NCI-H460 (cell line): Measurements from ENCODE around the gene CD28. TPM values are rescaled to one million over a fixed set of nuclear protein-coding genes. Genes with fewer than 3 reads are reported as not detected.

ENCODE experiments used
- DNase-seq: peaks from one replicate; pipeline ENCODE4 v3.0.0-alpha.2; 2016; ENCODE audit warnings: low read depth; ENCODE audit errors: extremely low read depth
- total RNA-seq: library from RNA; depleted of rRNA; stranded (reverse); fragments of >200 nt; shearing (Covaris generic); gene quantifications from 2 replicates; pipeline ENCODE4 v1.2.3, GENCODE V29; 2014

Gene CD28
- total RNA-seq, 1 experiment from 2014 or later = not detected

DNA sequence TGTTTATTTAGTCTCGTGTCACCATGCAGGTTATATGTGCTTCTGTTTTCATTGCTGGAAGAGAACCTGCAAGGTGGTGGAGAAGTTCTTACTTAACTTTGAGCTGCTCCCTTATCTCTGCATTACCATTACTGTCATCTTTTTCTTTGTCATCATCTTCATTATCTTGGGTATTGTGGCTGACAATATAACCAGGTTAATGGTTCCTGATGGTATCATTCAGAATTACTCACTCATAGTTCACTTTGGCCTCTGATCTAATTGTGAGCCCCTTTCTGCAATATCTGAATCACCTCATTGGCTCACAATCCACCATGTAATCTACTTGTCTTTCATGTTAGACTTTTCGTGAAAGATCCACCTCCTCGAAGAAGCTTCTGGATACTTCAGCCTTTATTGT, 5.0 kb downstream of the CD28 start:
- DNase-seq = no peak

DNA sequence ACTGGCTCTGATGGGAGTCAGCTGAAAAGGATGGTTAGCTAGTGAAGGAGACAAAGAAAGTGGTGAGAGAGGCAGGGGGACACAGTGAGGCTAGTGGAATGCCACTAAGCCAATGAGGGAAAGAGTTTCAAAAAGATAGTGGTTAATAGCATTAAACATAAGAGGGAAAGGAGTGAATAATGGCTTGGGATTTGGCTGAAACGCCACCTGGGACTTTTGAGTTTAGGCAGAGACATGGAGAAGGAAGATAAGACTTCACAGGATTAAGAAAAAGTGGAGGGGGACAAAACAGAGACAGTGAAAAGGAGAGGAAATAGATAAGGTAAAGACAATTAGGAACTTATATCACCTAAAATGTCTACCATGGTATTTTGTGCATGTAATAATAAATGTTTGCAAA, 6.9 kb downstream of the CD28 start:
- DNase-seq = no peak

GRCh38 chr2:203714112-203714511, 7.7 kb downstream of the CD28 start:
- DNase-seq = no peak

DNA sequence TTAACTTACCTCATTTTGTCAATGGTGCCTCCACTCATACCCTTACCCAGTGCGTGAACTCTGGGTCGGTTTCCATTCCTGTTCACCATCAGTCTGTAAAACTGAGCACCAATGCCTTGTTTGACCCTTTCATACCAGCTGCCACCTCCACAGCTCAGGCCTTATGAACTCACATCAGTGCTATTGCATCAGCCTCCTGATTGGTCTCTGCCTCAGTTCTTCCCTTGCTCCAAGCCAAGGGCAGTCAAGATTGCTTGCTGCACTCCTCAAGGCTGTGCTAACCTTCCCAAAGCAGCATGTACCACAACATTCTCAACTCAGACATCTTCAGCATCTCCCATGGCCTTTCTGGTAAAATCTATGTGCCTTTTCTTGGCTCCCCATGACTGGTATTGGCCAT, 9.3 kb downstream of the CD28 start:
- DNase-seq = no peak

DNA sequence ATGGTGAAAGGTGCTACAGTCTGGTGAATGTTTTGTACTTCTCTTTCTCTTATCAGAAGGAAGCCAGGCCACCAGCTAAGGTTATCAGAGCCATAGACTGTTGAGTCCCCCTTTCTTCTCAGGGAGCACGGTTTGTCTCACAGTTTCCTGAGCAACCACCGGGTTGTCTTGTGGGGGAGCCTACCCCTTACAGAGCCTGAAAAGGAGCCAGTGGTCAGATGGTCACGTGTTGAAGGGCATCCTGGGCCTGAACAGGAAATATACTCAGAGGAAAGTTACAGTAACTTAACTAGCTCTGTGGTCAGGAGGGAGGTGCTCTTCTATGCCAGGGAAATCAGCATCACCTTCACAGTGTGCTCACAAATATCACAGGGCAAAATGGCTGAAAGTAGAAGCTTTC, 11.6 kb downstream of the CD28 start:
- no peak for DNase-seq

DNA sequence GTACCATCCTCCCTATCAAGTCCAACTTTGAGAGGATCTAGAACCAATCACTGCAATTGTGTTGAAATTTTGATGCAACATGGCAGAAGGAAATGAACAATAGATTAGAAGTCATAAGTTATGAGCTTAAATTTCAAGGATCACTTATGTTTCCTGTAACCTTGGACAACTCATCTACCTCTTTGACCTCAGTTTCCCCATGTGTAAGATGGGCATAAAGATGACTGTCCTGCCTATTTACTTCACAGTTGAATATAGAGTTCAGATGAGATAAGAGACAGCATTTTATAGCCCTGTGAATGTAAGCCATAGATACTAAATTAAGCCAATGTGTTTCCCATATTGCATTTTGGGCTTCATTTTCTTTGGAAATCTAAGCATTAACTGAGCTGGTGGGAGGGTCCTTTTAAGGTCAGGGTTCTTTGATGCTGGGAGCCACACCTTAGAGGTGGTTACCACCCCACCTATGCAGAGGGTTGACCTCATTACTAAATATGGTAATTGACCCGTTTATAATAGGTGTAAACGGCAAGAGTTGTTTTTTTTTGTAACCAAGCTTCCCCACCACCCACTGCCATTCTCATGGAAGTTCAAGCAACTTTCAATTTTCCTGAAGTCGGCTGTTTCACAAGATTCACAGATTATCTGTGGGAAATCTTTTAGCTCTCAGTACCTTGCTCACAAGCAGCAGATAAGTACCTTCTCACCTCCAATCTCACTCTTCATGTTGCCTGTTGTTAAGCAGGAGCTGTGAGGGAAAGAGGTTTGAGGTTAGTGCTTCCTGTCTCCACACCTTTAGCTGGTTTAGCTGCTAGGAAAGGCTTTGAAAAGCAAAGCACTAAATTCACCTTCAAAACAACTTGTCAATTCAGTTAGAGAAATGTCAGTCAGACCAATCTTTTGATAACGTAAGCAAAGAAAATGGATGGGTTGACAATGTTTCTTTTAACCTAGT, 13.3 kb downstream of the CD28 start:
- no peak for DNase-seq

- no peak for DNase-seq
Observed at GRCh38 chr2:203720915-203721672, 14.7 kb downstream of the CD28 start.

- no peak for DNase-seq
Observed at GRCh38 chr2:203721781-203722300, 15.4 kb downstream of the CD28 start.

DNA sequence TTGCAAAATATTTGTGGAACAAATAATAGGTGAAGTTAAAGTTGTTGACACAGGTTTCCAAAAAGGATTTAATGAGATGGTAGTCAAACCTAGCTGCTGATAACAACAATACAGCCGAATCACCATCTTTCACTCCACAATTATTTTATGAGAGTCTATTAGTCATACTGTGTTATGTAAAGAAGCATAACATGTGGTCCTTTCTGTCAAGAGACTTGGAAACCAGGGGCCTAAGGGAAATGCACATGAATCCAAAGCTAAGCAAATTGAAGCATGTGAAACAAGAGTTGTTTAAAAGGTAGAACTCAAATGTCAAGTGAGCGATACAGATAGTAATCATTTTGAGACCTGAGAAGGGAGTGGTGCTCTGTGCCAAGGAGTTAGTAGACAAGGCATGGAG, 16.0 kb downstream of the CD28 start:
- DNase-seq = no peak

DNA sequence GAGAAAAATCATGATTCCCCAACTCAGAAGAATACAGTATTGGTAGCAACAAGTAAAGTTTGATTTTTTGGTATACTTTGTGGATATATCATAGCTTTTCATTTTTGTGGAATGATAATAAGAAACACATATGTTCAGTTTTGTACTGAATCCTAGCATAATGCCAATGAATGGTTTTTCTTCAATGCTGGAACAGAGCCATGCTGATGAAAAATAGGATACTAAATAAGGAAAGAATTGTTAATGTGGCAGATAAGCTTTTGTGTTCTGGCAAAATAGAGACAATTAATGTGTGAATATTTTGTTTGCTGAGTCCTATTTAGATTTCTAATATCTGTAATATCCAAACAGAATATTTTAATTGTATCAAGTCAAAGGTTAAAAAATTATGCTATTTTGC, 21.9 kb downstream of the CD28 start:
- no peak for DNase-seq

- no peak for DNase-seq
Observed at GRCh38 chr2:203730076-203730729, 23.8 kb downstream of the CD28 start.

GRCh38 chr2:203730883-203731282, 24.4 kb downstream of the CD28 start:
- DNase-seq = no peak

DNA sequence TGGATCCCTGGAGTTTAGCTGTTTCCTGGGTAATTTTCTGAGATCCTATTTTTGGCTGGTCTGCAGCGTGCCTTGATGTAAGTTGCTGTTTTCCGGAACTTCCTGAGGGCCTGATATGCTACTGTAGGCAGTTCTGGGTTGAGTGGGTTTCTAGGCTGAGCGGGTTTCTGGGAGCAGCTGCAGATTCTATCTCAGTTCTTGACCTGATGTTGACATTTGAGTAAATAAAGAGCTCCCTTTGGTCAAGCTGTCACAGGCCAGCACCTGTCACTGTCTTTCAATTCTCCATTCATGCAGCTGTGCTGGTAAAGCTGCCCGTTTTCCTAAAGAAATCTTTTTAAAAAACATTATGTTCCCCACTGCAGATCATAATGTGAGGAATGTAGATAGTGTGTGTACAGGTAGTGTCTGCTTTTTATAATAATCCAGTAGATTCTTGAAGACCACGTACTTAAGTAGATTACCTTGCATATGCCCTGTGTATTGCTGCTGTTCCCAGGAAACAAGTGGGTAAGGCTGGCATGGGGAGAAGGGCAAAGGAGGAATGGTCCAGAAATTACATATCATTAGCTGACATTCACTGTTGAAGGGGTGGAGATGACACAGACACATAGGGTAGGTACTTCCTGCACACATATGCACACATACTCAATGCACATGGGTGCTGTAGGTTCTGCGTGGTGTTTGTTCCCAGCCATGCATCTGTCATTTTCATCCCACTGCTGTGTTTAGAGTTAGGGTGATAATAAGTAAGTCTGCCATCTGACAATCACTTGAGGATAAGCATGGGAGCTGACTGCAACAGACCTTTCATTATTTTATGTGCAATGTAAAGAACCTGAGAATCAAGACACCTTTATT, 25.9 kb downstream of the CD28 start:
- DNase-seq = no peak

DNA sequence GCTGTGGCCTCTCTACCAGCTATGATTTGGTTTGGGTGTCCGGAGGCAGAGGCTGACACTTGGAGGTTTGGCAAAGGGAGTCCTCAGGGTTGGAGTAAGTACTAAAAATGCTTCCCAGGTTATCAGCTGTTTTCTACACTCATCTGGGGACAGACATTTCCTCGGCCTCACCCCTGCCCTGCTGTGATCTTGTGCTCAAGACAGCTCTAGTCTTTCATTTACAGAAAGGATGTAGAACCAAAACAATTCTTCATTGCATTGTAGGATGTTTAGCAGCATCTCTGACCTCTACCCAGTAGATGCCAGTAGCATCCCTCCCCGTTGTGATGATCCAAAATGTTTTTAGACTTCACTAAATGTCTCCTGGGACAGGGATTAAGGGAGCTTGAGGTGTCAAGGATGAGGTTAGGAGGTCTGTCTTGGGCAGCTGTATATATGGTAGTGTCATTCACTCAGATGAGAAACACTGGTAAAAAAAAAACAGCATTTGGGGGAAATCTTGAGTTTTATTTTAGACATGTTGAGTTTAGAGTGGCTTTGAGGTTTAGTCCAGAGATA, 26.6 kb downstream of the CD28 start:
- DNase-seq = no peak

GRCh38 chr2:203733684-203734083, 27.2 kb downstream of the CD28 start:
- DNase-seq = no peak

DNA sequence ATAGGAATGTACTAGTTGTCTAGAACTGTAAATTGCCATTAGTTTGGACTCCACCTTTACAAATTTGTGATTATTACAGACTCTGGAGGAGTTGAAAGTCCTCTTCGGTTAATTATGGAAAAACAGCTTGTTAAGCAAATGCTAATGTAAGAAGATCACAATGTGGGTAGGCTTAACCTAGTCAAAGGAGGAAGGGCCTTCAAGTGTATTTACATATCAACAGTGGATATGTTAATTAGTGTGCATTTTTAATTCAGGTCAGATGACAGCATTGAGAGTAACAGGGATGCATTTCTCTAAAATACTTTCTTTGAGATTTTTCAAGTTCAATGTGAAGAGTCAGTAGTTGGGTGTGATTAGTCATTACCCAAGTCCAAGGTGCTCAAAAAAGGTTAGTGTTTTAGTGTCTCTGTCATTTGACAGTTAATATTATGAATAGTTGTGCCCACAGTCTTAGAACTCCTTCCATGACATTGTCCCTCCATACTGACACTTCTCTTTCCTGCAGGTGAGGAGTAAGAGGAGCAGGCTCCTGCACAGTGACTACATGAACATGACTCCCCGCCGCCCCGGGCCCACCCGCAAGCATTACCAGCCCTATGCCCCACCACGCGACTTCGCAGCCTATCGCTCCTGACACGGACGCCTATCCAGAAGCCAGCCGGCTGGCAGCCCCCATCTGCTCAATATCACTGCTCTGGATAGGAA, 28.0 kb downstream of the CD28 start:
- DNase-seq = no peak

- no peak for DNase-seq
Observed at GRCh38 chr2:203737360-203737759, 30.9 kb downstream of the CD28 start.

- no peak for DNase-seq
Observed at GRCh38 chr2:203739351-203739750, 32.9 kb downstream of the CD28 start.

DNA sequence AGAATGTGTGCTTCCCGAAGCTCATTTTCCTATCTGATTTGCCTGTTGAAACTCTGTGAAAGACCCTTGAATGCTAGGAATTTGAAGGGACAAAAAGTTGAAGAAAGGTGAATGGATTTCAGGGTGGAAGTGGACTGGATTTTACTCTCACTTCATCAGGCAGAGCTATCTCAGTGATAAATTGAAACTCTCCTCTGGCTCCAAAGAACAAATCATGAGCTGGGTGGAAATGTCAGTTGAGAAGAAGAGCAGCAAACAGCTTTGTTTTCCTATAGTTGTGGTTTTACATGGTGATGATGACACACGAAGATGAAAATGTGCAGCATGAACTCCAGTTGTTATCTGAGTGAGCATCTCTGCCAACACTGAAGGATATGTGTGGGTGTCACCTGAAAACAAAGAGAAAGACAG, 34.4 kb downstream of the CD28 start:
- DNase-seq = no peak
